Activated CD8-positive, alpha-beta T cell treated with anti-CD3 and anti-CD28 coated beads for 36 hours (primary cell): Measurements from ENCODE around the gene COA8. TPM values are rescaled to one million over a fixed set of nuclear protein-coding genes. Genes with fewer than 3 reads are reported as not detected.

ENCODE experiments used
- ATAC-seq: fragments of 200-7000 bp; cut with Tn5 transposase; one replicate; pipeline ENCODE4 v1.10.0; 2021; ENCODE audit warnings: mild to moderate bottlenecking, moderate library complexity
- CTCF ChIA-PET: fragments of 350-600 bp; sonication (Branson Sonifier 250); formaldehyde crosslinking; loops from one replicate; lab custom pipeline; 2021; ENCODE audit warnings: antibody characterized with exemption; lab: Charles Lee
- POLR2A ChIA-PET: fragments of 350-600 bp; sonication (Branson Sonifier 250); formaldehyde crosslinking; loops from one replicate; lab custom pipeline; 2021; ENCODE audit warnings: antibody characterized with exemption; lab: Charles Lee
- DNase-seq: peaks from one replicate; pipeline ENCODE4 v3.0.0-alpha.2; 2020
- H3K27ac Mint-ChIP-seq: one replicate; pipeline ENCODE4 v1.8.0; 2021; ENCODE audit warnings: mild to moderate bottlenecking, mixed read lengths
- H3K27me3 Mint-ChIP-seq: one replicate; pipeline ENCODE4 v1.8.0; 2021; ENCODE audit warnings: mixed read lengths
- H3K36me3 Mint-ChIP-seq: one replicate; pipeline ENCODE4 v1.8.0; 2021; ENCODE audit warnings: low read depth, mixed read lengths
- H3K4me1 Mint-ChIP-seq: one replicate; pipeline ENCODE4 v1.8.0; 2021; ENCODE audit warnings: low read depth, mixed read lengths
- H3K4me3 Mint-ChIP-seq: one replicate; pipeline ENCODE4 v1.8.0; 2021; ENCODE audit warnings: mild to moderate bottlenecking, moderate library complexity, mixed read lengths
- H3K9me3 Mint-ChIP-seq: one replicate; pipeline ENCODE4 v1.8.0; 2021; ENCODE audit warnings: mixed read lengths
- CTCF ChIP-seq: fragments of 200-600 bp; IDR thresholded peaks from one replicate; pipeline ENCODE4 v1.8.0; 2022; ENCODE audit warnings: antibody characterized with exemption, mild to moderate bottlenecking
- intact Hi-C: fragments of 100-400 bp; cut with micrococcal nuclease; formaldehyde crosslinking; loops from one replicate; pipeline ENCODE4 v1.10.0; 2022
- total RNA-seq, 2 experiments: library from RNA; stranded (reverse); gene quantifications; one replicate each; pipeline ENCODE4 v1.2.3, GENCODE V29; 2021

COA8 gene
- total RNA-seq, 2 experiments from 2014 or later: 40.3 to 45.6 TPM

- Mint-ChIP-seq H3K4me3 (no peak overlapping the region), H3K36me3 (peaks cover 14% of the 10 kb centered on the region), H3K27me3 (no peaks in the 10 kb centered on the region), H3K9me3 (no peaks in the 10 kb centered on the region), H3K27ac (no peak overlapping the region), H3K4me1 (no peaks in the 10 kb centered on the region)
- CTCF ChIA-PET: interaction anchor here (1.4 kb wide), 1 partner anchor 90 kb away, joined by 3 read pairs; no protein-coding TSS in a partner anchor
- ATAC-seq (no peak), DNase-seq (no peak)
- intact Hi-C loops: loop anchor here (5.0 kb wide), 1 partner anchor 103 kb away; no protein-coding TSS in a partner anchor
- POLR2A ChIA-PET: interaction anchor here (0.6 kb wide), 1 partner anchor 12 kb away, joined by 3 read pairs; no protein-coding TSS in a partner anchor
- TF ChIP-seq CTCF: no peak
These were observed 12.0 kb downstream of the COA8 start for GRCh38 chr14:103574707-103575285.

GRCh38 chr14:103576371-103577024 is 13.7 kb downstream of the COA8 start:
- Mint-ChIP-seq H3K4me3 (no peak overlapping the region), H3K36me3 (peaks cover 14% of the 10 kb centered on the region), H3K4me1 (no peaks in the 10 kb centered on the region), H3K9me3 (no peaks in the 10 kb centered on the region), H3K27me3 (no peaks in the 10 kb centered on the region), H3K27ac (no peak overlapping the region)
- CTCF ChIA-PET: no interaction called here
- intact Hi-C loops: no loop called here
- DNase-seq (no peak), ATAC-seq (no peak)
- TF ChIP-seq CTCF: no peak
- POLR2A ChIA-PET: interaction anchor here (1.7 kb wide), 1 partner anchor 15 kb away, joined by 4 read pairs; the partner anchor contains the start of gene BAG5

- Mint-ChIP-seq H3K27me3 (no peaks in the 10 kb centered on the region), H3K27ac (no peak overlapping the region), H3K4me3 (no peak overlapping the region), H3K36me3 (peaks cover 13% of the 10 kb centered on the region), H3K4me1 (no peaks in the 10 kb centered on the region), H3K9me3 (no peaks in the 10 kb centered on the region)
- ChIA-PET CTCF (no interaction called here), POLR2A (interaction anchor here (1.7 kb wide), 1 partner anchor 17 kb away, joined by 4 read pairs; the partner anchor contains the start of gene BAG5)
- intact Hi-C loops: no loop called here
- TF ChIP-seq CTCF: no peak
- ATAC-seq (no peak), DNase-seq (no peak)
These were observed 15.8 kb downstream of the COA8 start for GRCh38 chr14:103578401-103579075.

- CTCF ChIA-PET: no interaction called here
- H3K27ac Mint-ChIP-seq: no peak overlapping the region
- no peak for ATAC-seq
- H3K9me3 Mint-ChIP-seq: no peaks in the 10 kb centered on the region
- POLR2A ChIA-PET: no interaction called here
- TF ChIP-seq CTCF: no peak
- no peaks in the 10 kb centered on the region for H3K4me1 Mint-ChIP-seq
- no peaks in the 10 kb centered on the region for H3K27me3 Mint-ChIP-seq
- intact Hi-C loops: no loop called here
- no peak overlapping the region for H3K4me3 Mint-ChIP-seq
- peaks cover 10% of the 10 kb centered on the region for H3K36me3 Mint-ChIP-seq
- no peak for DNase-seq
These were observed 18.4 kb downstream of the COA8 start for GRCh38 chr14:103581206-103581605.
